GM23338 (cell line): ENCODE data around the gene FNDC11. TPM values are rescaled to one million over a fixed set of nuclear protein-coding genes. Genes with fewer than 3 reads are reported as not detected.

Source experiments
- ATAC-seq: fragments of 200-7000 bp; cut with Tn5 transposase; 3 replicates; pipeline ENCODE4 v1.9.1; 2020
- DNase-seq: peaks from one replicate; pipeline ENCODE4 v3.0.0-alpha.2; 2015; ENCODE audit warnings: low spot score
- H2AFZ ChIP-seq: fragments of 200-600 bp; sonication (generic); 2 replicates; pipeline ENCODE4 v1.8.0; 2016; ENCODE audit warnings: antibody characterized with exemption, mild to moderate bottlenecking, moderate library complexity
- H3F3A ChIP-seq: fragments of 200-600 bp; sonication (generic); replicated peaks from 2 replicates; pipeline ENCODE4 v1.8.0; 2017; ENCODE audit warnings: antibody characterized with exemption, mixed run types, low read depth
- H3K27ac ChIP-seq: fragments of 200-600 bp; sonication (generic); 2 replicates; pipeline ENCODE4 v1.6.1; 2016; ENCODE audit warnings: low read depth
- H3K27me3 ChIP-seq: fragments of 200-600 bp; sonication (generic); 2 replicates; pipeline ENCODE4 v1.8.0; 2016; ENCODE audit warnings: mild to moderate bottlenecking, mixed run types, moderate library complexity; ENCODE audit not compliant: insufficient read depth
- H3K36me3 ChIP-seq: fragments of 200-600 bp; sonication (generic); 2 replicates; pipeline ENCODE4 v1.8.0; 2016; ENCODE audit warnings: mild to moderate bottlenecking; ENCODE audit not compliant: insufficient read depth
- H3K4me1 ChIP-seq: fragments of 200-600 bp; sonication (generic); 2 replicates; pipeline ENCODE4 v1.8.0; 2016; ENCODE audit warnings: mild to moderate bottlenecking, moderate library complexity; ENCODE audit not compliant: insufficient read depth
- H3K4me2 ChIP-seq: fragments of 200-600 bp; sonication (generic); 2 replicates; pipeline ENCODE4 v1.7.1; 2017; ENCODE audit warnings: mixed run types
- H3K4me3 ChIP-seq: fragments of 200-600 bp; sonication (generic); 2 replicates; pipeline ENCODE4 v1.6.1; 2016; ENCODE audit warnings: mixed run types
- H3K79me2 ChIP-seq: fragments of 200-600 bp; sonication (generic); replicated peaks from 2 replicates; pipeline ENCODE4 v1.8.0; 2017; ENCODE audit warnings: mild to moderate bottlenecking; ENCODE audit not compliant: insufficient read depth
- H3K9me2 ChIP-seq: fragments of 200-600 bp; sonication (generic); 2 replicates; pipeline ENCODE4 v1.8.0; 2017; ENCODE audit not compliant: insufficient read depth
- H4K20me1 ChIP-seq: fragments of 200-600 bp; sonication (generic); replicated peaks from 2 replicates; pipeline ENCODE4 v1.8.0; 2017; ENCODE audit warnings: mild to moderate bottlenecking; ENCODE audit not compliant: insufficient read depth
- H3K27ac Mint-ChIP-seq: 2 replicates; pipeline ENCODE4 v1.8.0; 2020; ENCODE audit warnings: inconsistent platforms, mild to moderate bottlenecking, moderate library complexity, mixed read lengths
- H3K27me3 Mint-ChIP-seq: 3 replicates; pipeline ENCODE4 v1.8.0; 2022; ENCODE audit warnings: low read depth, mild to moderate bottlenecking, moderate library complexity, mixed read lengths, inconsistent platforms; ENCODE audit not compliant: insufficient read depth, poor library complexity
- H3K36me3 Mint-ChIP-seq: 3 replicates; pipeline ENCODE4 v1.8.0; 2021; ENCODE audit warnings: low read depth, mild to moderate bottlenecking, inconsistent platforms, moderate library complexity, mixed read lengths
- H3K4me1 Mint-ChIP-seq: 3 replicates; pipeline ENCODE4 v1.8.0; 2020; ENCODE audit warnings: mild to moderate bottlenecking, inconsistent platforms, mixed read lengths
- H3K4me3 Mint-ChIP-seq: 3 replicates; pipeline ENCODE4 v1.8.0; 2021; ENCODE audit warnings: moderate library complexity, mild to moderate bottlenecking, inconsistent platforms, mixed read lengths
- H3K9me3 Mint-ChIP-seq: 3 replicates; pipeline ENCODE4 v1.8.0; 2020; ENCODE audit warnings: moderate library complexity, mild to moderate bottlenecking, inconsistent platforms, mixed read lengths
- CREB1 ChIP-seq: fragments of 250-450 bp; sonication (Bioruptor Pico); IDR thresholded peaks from 2 replicates; pipeline ENCODE4 v1.5.0; 2020; ENCODE audit warnings: low read depth, mild to moderate bottlenecking, moderate library complexity
- ETS1 ChIP-seq: IDR thresholded peaks from 2 replicates; pipeline ENCODE4 v1.6.1; 2016; ENCODE audit warnings: antibody characterized with exemption
- EZH2 ChIP-seq: fragments of 200-600 bp; sonication (generic); IDR thresholded peaks from one replicate; pipeline ENCODE4 v1.8.0; 2017; ENCODE audit warnings: antibody characterized with exemption, mild to moderate bottlenecking, low read depth; ENCODE audit not compliant: unreplicated experiment
- EZH2phosphoT487 ChIP-seq: fragments of 200-600 bp; sonication (generic); IDR thresholded peaks from one replicate; pipeline ENCODE4 v1.8.1; 2018; ENCODE audit warnings: antibody characterized with exemption; ENCODE audit not compliant: unreplicated experiment
- JUNB ChIP-seq: IDR thresholded peaks from one replicate; pipeline ENCODE4 v1.6.1; 2016; ENCODE audit warnings: antibody characterized with exemption; ENCODE audit not compliant: unreplicated experiment
- NANOG ChIP-seq: IDR thresholded peaks from 2 replicates; pipeline ENCODE4 v1.6.1; 2016; ENCODE audit warnings: antibody characterized with exemption, borderline replicate concordance
- POLR2AphosphoS5 ChIP-seq: IDR thresholded peaks from 2 replicates; pipeline ENCODE4 v1.6.1; 2016; ENCODE audit warnings: antibody characterized with exemption, low read depth
- STAT1 ChIP-seq: IDR thresholded peaks from one replicate; pipeline ENCODE4 v1.6.1; 2016; ENCODE audit warnings: antibody characterized with exemption; ENCODE audit not compliant: unreplicated experiment
- ZNF114 ChIP-seq: fragments of 250-450 bp; sonication (Bioruptor Pico); IDR thresholded peaks from 2 replicates; pipeline ENCODE4 v1.5.0; 2020; ENCODE audit warnings: mild to moderate bottlenecking, moderate library complexity
- ZNF462 ChIP-seq: fragments of 250-450 bp; sonication (Bioruptor Pico); IDR thresholded peaks from 2 replicates; pipeline ENCODE4 v1.5.0; 2020; ENCODE audit warnings: mild to moderate bottlenecking, moderate library complexity
- polyA plus RNA-seq: library from polyadenylated mRNA; unstranded; fragments of >200 nt; fragmentation: Nextera tagmentation; extraction: Ambion mirVana; gene quantifications from 2 replicates; pipeline ENCODE4 v1.2.1, GENCODE V29; 2016
- total RNA-seq: library from RNA; depleted of rRNA; stranded (reverse); fragments of >200 nt; shearing (Covaris generic); gene quantifications from 2 replicates; pipeline ENCODE4 v1.2.3, GENCODE V29; 2014
- TF ChIP-seq, protein P1 (sequence below): IDR thresholded peaks from one replicate; pipeline ENCODE4 v1.6.1; 2018; ENCODE audit warnings: antibody characterized with exemption; ENCODE audit not compliant: unreplicated experiment
- TF ChIP-seq, protein P2 (sequence below), 2 experiments: fragments of 200-600 bp in 1 of 2; sonication (generic) in 1 of 2; conservative IDR thresholded peaks; 2 replicates each; pipeline versions ENCODE4 v1.5.1 to v1.6.1; 2016 to 2017; ENCODE audit warnings: antibody characterized with exemption in 2 of 2, low read depth in 2 of 2, mild to moderate bottlenecking in 2 of 2, moderate library complexity in 1 of 2

Gene FNDC11
- total and polyA plus RNA-seq, 2 experiments from 2014 or later: 3.4 to 5.3 TPM

GRCh38 chr20:63551068-63551467, 2.9 kb upstream of the FNDC11 start (continued):
- TF ChIP-seq, protein P1, sequence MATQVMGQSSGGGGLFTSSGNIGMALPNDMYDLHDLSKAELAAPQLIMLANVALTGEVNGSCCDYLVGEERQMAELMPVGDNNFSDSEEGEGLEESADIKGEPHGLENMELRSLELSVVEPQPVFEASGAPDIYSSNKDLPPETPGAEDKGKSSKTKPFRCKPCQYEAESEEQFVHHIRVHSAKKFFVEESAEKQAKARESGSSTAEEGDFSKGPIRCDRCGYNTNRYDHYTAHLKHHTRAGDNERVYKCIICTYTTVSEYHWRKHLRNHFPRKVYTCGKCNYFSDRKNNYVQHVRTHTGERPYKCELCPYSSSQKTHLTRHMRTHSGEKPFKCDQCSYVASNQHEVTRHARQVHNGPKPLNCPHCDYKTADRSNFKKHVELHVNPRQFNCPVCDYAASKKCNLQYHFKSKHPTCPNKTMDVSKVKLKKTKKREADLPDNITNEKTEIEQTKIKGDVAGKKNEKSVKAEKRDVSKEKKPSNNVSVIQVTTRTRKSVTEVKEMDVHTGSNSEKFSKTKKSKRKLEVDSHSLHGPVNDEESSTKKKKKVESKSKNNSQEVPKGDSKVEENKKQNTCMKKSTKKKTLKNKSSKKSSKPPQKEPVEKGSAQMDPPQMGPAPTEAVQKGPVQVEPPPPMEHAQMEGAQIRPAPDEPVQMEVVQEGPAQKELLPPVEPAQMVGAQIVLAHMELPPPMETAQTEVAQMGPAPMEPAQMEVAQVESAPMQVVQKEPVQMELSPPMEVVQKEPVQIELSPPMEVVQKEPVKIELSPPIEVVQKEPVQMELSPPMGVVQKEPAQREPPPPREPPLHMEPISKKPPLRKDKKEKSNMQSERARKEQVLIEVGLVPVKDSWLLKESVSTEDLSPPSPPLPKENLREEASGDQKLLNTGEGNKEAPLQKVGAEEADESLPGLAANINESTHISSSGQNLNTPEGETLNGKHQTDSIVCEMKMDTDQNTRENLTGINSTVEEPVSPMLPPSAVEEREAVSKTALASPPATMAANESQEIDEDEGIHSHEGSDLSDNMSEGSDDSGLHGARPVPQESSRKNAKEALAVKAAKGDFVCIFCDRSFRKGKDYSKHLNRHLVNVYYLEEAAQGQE: no peak
- no peak for TF ChIP-seq EZH2phosphoT487
- TF ChIP-seq CREB1 (CRISPR knock-in tag): no peak
- TF ChIP-seq, protein P2, sequence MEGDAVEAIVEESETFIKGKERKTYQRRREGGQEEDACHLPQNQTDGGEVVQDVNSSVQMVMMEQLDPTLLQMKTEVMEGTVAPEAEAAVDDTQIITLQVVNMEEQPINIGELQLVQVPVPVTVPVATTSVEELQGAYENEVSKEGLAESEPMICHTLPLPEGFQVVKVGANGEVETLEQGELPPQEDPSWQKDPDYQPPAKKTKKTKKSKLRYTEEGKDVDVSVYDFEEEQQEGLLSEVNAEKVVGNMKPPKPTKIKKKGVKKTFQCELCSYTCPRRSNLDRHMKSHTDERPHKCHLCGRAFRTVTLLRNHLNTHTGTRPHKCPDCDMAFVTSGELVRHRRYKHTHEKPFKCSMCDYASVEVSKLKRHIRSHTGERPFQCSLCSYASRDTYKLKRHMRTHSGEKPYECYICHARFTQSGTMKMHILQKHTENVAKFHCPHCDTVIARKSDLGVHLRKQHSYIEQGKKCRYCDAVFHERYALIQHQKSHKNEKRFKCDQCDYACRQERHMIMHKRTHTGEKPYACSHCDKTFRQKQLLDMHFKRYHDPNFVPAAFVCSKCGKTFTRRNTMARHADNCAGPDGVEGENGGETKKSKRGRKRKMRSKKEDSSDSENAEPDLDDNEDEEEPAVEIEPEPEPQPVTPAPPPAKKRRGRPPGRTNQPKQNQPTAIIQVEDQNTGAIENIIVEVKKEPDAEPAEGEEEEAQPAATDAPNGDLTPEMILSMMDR (conservative IDR thresholded peaks at IDR 0.05; ENCODE audit: low read depth in 2 of 2): no peak
- TF ChIP-seq JUNB: no peak
- TF ChIP-seq ETS1: no peak
- no peak for TF ChIP-seq POLR2AphosphoS5
- TF ChIP-seq EZH2: no peak
- TF ChIP-seq ZNF114 (CRISPR knock-in tag): no peak
- TF ChIP-seq NANOG: no peak

DNA sequence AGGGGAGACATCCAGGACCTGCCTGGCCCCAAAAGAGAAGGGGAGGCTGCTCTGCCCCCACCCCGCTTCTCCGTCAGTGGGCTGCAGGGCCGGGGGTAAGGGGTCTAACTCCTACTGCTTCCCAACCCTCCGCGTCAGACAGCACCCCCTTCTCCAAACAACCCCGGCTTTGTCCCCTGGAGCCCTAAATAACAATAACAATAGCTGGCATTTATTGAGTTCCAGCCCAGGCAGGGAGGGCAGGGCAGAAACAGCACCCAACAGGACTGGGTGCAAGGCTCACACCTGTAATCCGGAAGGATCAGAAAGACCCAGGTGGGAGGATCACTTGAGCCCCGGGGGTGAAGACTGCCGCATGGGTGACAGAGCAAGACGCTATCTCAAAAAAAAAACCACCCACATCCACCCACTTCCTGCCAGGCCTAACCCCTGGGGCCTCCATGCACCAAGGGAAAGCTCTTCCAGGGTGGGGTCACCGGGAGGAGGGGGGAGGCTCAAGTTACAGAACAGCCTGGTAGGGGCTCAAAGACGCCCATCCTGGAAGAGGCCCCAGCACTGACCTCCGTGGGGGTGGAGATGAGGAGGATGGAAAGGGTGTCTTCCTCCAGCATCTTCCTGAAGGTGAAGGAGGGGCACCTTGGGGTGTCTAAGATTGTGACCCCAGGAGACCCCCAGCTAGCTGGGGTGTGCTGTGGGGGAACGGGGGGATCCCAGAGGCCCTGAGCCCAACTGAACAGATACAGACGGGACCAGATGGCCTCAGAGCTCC, 1.3 kb upstream of the FNDC11 start:
- no peaks in the 10 kb centered on the region for H3K27me3 ChIP-seq
- H2AFZ ChIP-seq: 0 out of 2 replicates have a peak overlapping the region, but pooled peaks have one; percentile 47
- Mint-ChIP-seq H3K27ac (no peak overlapping the region; the same call in 1 of the 2 replicates), H3K4me3 (peak overlapping the region; percentile 54), H3K4me1 (peaks cover 23% of the 10 kb centered on the region), H3K27me3 (peaks cover 16% of the 10 kb centered on the region), H3K36me3 (no peaks in the 10 kb centered on the region), H3K9me3 (no peaks in the 10 kb centered on the region)
- H3K36me3 ChIP-seq: no peaks in the 10 kb centered on the region
- peaks cover 12% of the 10 kb centered on the region; the same call in 1 of the 2 replicates for H3K4me1 ChIP-seq
- H4K20me1 ChIP-seq: no peaks in the 10 kb centered on the region
- DNase-seq: peak; percentile 68
- TF ChIP-seq ZNF462 (no peak), POLR2AphosphoS5 (peak; percentile 10; the same call in 1 of the 2 replicates), STAT1 (no peak), CREB1 (CRISPR knock-in tag) (peak; percentile 47; the same call in 1 of the 2 replicates), ZNF114 (CRISPR knock-in tag) (no peak)
- peak overlapping the region; percentile 89 for H3K27ac ChIP-seq
- no peaks in the 10 kb centered on the region for H3K9me2 ChIP-seq
- peak overlapping the region; percentile 48 for H3K4me3 ChIP-seq
- no peaks in the 10 kb centered on the region for H3K79me2 ChIP-seq
- H3F3A ChIP-seq: peaks cover 13% of the 10 kb centered on the region; the same call in 1 of the 2 replicates
- ATAC-seq: peak; percentile 25
- H3K4me2 ChIP-seq: peak overlapping the region; percentile 79
